K562 treated with DMSO at 1 percent for 48 hours (cell line): Measurements from ENCODE around the gene AK5. TPM values are rescaled to one million over a fixed set of nuclear protein-coding genes. Genes with fewer than 3 reads are reported as not detected.

Source experiments
- total RNA-seq: library from RNA; unstranded; fragments of 300-600 nt; gene quantifications from 2 replicates; pipeline ENCODE4 v1.2.3, GENCODE V29; 2022; ENCODE audit warnings: low replicate concordance; ENCODE audit errors: extremely low read depth

The AK5 gene
- not detected in 2 replicates for total RNA-seq

DNA sequence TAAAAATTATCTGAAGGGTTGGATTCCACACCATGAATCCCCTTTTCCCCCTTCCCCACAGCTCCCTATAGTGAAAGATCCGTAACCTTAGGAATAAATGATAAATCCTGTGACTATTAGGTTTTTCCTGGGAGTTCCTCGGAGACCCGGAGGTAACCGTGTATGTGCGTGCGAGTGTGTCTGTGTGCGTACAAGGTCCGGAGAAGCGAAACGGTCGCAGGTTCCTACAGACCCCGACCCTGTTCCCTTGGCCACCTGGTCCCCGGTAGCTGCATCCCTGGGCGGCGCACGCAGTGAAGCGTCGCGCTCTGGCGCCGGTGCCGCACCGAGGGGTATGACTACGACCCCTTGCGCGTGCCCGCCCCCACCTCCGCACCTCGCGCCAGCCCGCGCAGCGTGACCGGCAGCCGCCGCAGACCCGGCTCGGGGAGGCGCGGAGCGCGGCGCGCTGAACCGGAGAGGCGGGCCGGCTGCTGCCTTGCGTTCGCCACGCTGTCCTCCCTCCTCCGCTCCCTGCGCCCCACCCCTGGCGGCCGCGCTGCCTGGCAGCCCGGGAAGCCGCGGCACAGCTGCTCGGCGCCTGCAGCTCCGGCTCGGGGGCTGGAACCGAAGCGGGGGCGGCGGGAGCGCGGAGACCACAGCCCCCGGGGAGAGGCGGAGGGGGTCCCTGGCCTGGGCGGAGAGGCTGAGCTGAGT, at the start of gene AK5:
TSS of gene AK5 (plus strand) at position 529 of the 696 bp plus-strand sequence. CDS start 295 bp downstream, outside the sequence.

Other genes starting within 250 kb of the AK5 start
- not detected in 2 replicates for gene PIGK, start 62.6 kb upstream of the AK5 start, total RNA-seq